ENCODE data around the gene KIF16B. TPM values are rescaled to one million over a fixed set of nuclear protein-coding genes. Genes with fewer than 3 reads are reported as not detected.

The KIF16B gene
- total and polyA plus RNA-seq, 2 of the 8 experiments (the other 6 are each of a cell fraction or from before 2014, with no cell fraction given), result 3.0 to 9.2 TPM

DNA sequence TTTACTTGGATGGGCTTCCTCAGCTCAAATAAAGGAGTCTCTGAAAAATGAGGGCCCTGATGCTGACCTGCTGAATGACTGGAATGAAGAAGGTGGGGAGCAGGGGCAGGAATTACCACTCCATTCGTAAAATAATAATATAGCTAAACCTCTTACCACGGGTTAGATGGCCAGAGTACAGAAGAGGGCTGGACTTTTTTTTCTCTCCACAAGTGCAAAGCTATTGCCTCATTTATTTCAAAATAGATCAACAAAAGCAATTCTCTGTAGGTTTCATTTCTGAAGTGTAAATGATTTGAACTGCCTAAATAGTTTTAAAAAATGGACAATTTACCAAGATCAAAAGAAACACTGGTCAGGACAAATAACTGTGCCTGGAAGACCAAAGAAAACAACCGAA is 256.7 kb downstream of the KIF16B start (continued):
- no peak for TF ChIP-seq NRF1 (IDR thresholded peaks at IDR 0.05; ENCODE audit: low read depth, low read length)

- CTCF ChIA-PET (ENCODE audit: partially characterized antibody), result no interaction called here
- no peak overlapping the region for H2AK5ac ChIP-seq (ENCODE audit: low read depth, low read length)
Observed at GRCh38 chr20:16314748-16315159, 258.5 kb downstream of the KIF16B start.

More at GRCh38 chr20:16314748-16315159, 258.5 kb downstream of the KIF16B start:
- no peak overlapping the region for H2BK120ac ChIP-seq (replicated peaks; ENCODE audit: low read depth, low read length)
- no peak overlapping the region for H2BK5ac ChIP-seq (ENCODE audit: low read depth, low read length)
- H3K27me3 ChIP-seq (replicated peaks in 1 of 4; ENCODE audit: control insufficient read depth in 3 of 4, extremely low read depth in 1 of 4, insufficient read depth in 3 of 4, low read length in 3 of 4), result no peaks in the 10 kb centered on the region
- no peak overlapping the region for H3K14ac ChIP-seq (ENCODE audit: insufficient read length)
- H2BK20ac ChIP-seq (ENCODE audit: low read length), result no peak overlapping the region
- no peaks in the 10 kb centered on the region for H3K36me3 ChIP-seq (ENCODE audit: control insufficient read depth in 2 of 4, insufficient read depth in 4 of 4, low read length in 3 of 4)
- H4K20me1 ChIP-seq (replicated peaks in 1 of 2; ENCODE audit: control insufficient read depth in 1 of 2, insufficient read depth in 2 of 2, low read length in 2 of 2), result no peaks in the 10 kb centered on the region
- H3K23ac ChIP-seq (ENCODE audit: insufficient read length), result no peak overlapping the region
- TF ChIP-seq EGR1 (IDR thresholded peaks at IDR 0.05; ENCODE audit: borderline replicate concordance, low read depth, low read length), result no peak
- no peak for TF ChIP-seq JUND (IDR thresholded peaks at IDR 0.05; ENCODE audit: low read length)
- TF ChIP-seq TBP (IDR thresholded peaks at IDR 0.05; ENCODE audit: low read depth, low read length), result no peak
- TF ChIP-seq, protein P1, sequence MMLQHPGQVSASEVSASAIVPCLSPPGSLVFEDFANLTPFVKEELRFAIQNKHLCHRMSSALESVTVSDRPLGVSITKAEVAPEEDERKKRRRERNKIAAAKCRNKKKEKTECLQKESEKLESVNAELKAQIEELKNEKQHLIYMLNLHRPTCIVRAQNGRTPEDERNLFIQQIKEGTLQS (IDR thresholded peaks at IDR 0.05; ENCODE audit: insufficient read depth, low read depth, low read length), result no peak
- TF ChIP-seq, protein P2, sequence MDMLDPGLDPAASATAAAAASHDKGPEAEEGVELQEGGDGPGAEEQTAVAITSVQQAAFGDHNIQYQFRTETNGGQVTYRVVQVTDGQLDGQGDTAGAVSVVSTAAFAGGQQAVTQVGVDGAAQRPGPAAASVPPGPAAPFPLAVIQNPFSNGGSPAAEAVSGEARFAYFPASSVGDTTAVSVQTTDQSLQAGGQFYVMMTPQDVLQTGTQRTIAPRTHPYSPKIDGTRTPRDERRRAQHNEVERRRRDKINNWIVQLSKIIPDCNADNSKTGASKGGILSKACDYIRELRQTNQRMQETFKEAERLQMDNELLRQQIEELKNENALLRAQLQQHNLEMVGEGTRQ (IDR thresholded peaks at IDR 0.05; ENCODE audit: low read length), result no peak
- no peak for TF ChIP-seq TEAD4 (IDR thresholded peaks at IDR 0.05; ENCODE audit: low read depth, low read length)
- H3K4me1 ChIP-seq (replicated peaks in 1 of 4; ENCODE audit: control insufficient read depth in 3 of 4, insufficient read depth in 4 of 4, low read length in 3 of 4), result no peaks in the 10 kb centered on the region
- POLR2A ChIA-PET (ENCODE audit: partially characterized antibody), result no interaction called here
- H4K5ac ChIP-seq (ENCODE audit: insufficient read length, low read depth, low read length), result no peak overlapping the region
- H3K27ac ChIP-seq (ENCODE audit: low read depth, low read length), result no peak overlapping the region
- no peak overlapping the region for H4K8ac ChIP-seq (ENCODE audit: extremely low read depth, insufficient read depth, low read length)
- H3K18ac ChIP-seq (ENCODE audit: extremely low read depth, low read length), result no peak overlapping the region
- no peak overlapping the region for H4K91ac ChIP-seq (replicated peaks; ENCODE audit: insufficient read length, low read length)
- WGBS, 2 experiments (ENCODE audit: extremely low coverage in 1 of 2, insufficient coverage in 1 of 2, insufficient read length in 1 of 2, insufficient replicate concordance in 2 of 2, low coverage in 1 of 2, low lambda C conversion rate in 2 of 2, missing lambda C conversion rate in 1 of 2), result 91% methylated on average over 8 of the region's 8 CpGs; no CpG with 5 or more reads in 1 of the 2 experiments
- no peak overlapping the region for H2BK15ac ChIP-seq (ENCODE audit: low read length)
- no peak overlapping the region for H3K56ac ChIP-seq (replicated peaks; ENCODE audit: insufficient read length, low read depth, low read length)
- H3K9ac ChIP-seq (replicated peaks in 1 of 4; ENCODE audit: extremely low read depth in 1 of 4, low read depth in 3 of 4, low read length in 3 of 4), result no peak overlapping the region
- no peak overlapping the region for H3K4ac ChIP-seq (replicated peaks; ENCODE audit: insufficient read length, low read depth, low read length)
- no peak overlapping the region for H3K4me2 ChIP-seq (ENCODE audit: insufficient read depth in 1 of 2, low read depth in 2 of 2, low read length in 2 of 2)
- no peaks in the 10 kb centered on the region for H3K23me2 ChIP-seq (ENCODE audit: low read depth, low read length)
- no peaks in the 10 kb centered on the region for H3K79me1 ChIP-seq (ENCODE audit: low read depth, low read length)
- no peaks in the 10 kb centered on the region for H3K9me3 ChIP-seq (ENCODE audit: insufficient read depth in 2 of 2, low read depth in 1 of 2, low read length in 1 of 2)
- no peak overlapping the region for H2AFZ ChIP-seq (ENCODE audit: low read length)
- FAIRE-seq (no peak), DNase-seq (ENCODE audit: low read depth in 1 of 2, low spot score in 2 of 2) (no peak)
- H3K79me2 ChIP-seq (ENCODE audit: control insufficient read depth in 1 of 2, insufficient read depth in 2 of 2, low read length in 2 of 2), result no peaks in the 10 kb centered on the region
- H2BK12ac ChIP-seq (ENCODE audit: low read depth, low read length), result no peak overlapping the region
- no peak overlapping the region for H3K4me3 ChIP-seq (ENCODE audit: extremely low read depth in 1 of 4, insufficient read depth in 2 of 4, low read depth in 3 of 4, low read length in 4 of 4)

Data from H1 (cell line).